Endothelial cell of hepatic sinusoid (primary cell): Measurements from ENCODE around the gene ACOT12.
"Not testable (repeated sequence)": the region's sequence is repeated elsewhere in the genome, so short reads cannot be mapped to it uniquely, and the experiment has no call there.

Source experiments
- in situ Hi-C: cut with HindIII; loops from 2 replicates; pipeline ENCODE4 v1.10.0; 2017; ENCODE audit warnings: low sequenced_read_pairs

ACOT12 gene

GRCh38 chr5:81300921-81301270 is 93.0 kb downstream of the ACOT12 start:
- in situ Hi-C loops = no loop called here

- in situ Hi-C loops = no loop called here
These were observed 96.4 kb downstream of the ACOT12 start for GRCh38 chr5:81297531-81297930.

GRCh38 chr5:81294021-81294420 is 99.9 kb downstream of the ACOT12 start:
- in situ Hi-C loops = not testable (repeated sequence)

GRCh38 chr5:81292130-81292529 is 101.8 kb downstream of the ACOT12 start:
- in situ Hi-C loops = no loop called here

GRCh38 chr5:81290146-81290545 is 103.8 kb downstream of the ACOT12 start:
- in situ Hi-C loops = no loop called here

GRCh38 chr5:81288021-81288433 is 105.9 kb downstream of the ACOT12 start:
- in situ Hi-C loops = no loop called here

- in situ Hi-C loops = no loop called here
These were observed 107.8 kb downstream of the ACOT12 start for GRCh38 chr5:81286059-81286617.

- in situ Hi-C loops = no loop called here
These were observed 110.0 kb downstream of the ACOT12 start for GRCh38 chr5:81283976-81284375.
